Adrenal gland (tissue), 5 donors: ENCODE results near the gene C6orf15.

Source experiments
- CTCF ChIP-seq, 6 experiments: fragments of 450-650 bp in 4 of 6; fragments of 200-600 bp in 2 of 6; sonication (generic) in 1 of 6; IDR thresholded peaks; 1 replicate in 5 of 6; 2 replicates in 1 of 6; pipeline versions ENCODE4 v1.5.1 to v1.8.0; 2016 to 2021; ENCODE audit warnings: antibody characterized with exemption in 6 of 6, mild to moderate bottlenecking in 2 of 6, moderate library complexity in 1 of 6
- POLR2A ChIP-seq, 2 donors: fragments of 450-650 bp; IDR thresholded peaks; one replicate each; pipeline ENCODE4 v1.6.1; 2017; ENCODE audit warnings: antibody characterized with exemption in 2 of 2, mild to moderate bottlenecking in 2 of 2, moderate library complexity in 1 of 2
- donor health status: DM: no; HTN: no; CAD: no.

GRCh38 chr6:31126396-31127175 is 14.2 kb upstream of the C6orf15 start:
- TF ChIP-seq CTCF (IDR thresholded peaks at IDR 0.05) (no peak), POLR2A (IDR thresholded peaks at IDR 0.05) (no peak)
